WTC11 (cell line): ENCODE results near the gene DHRS2. TPM values are rescaled to one million over a fixed set of nuclear protein-coding genes. Genes with fewer than 3 reads are reported as not detected.

Experiments used
- ATAC-seq: fragments of 200-7000 bp; cut with Tn5 transposase; 2 replicates; pipeline ENCODE4 v1.10.0; 2021; ENCODE audit warnings: mild to moderate bottlenecking, moderate library complexity
- CTCF ChIA-PET: fragments of 300-600 bp; sonication (Branson Sonifier 250); formaldehyde crosslinking; loops from one replicate; lab custom pipeline; 2021; ENCODE audit warnings: antibody characterized with exemption; lab: Charles Lee
- POLR2A ChIA-PET: fragments of 350-600 bp; sonication (Branson Sonifier 250); formaldehyde crosslinking; loops from one replicate; lab custom pipeline; 2021; ENCODE audit warnings: antibody characterized with exemption; lab: Charles Lee
- DNase-seq: peaks from one replicate; pipeline ENCODE4 v3.0.0; 2021; ENCODE audit warnings: low spot score
- H3K27ac Mint-ChIP-seq: 2 replicates; pipeline ENCODE4 v1.8.0; 2021; ENCODE audit warnings: mixed read lengths
- H3K27me3 Mint-ChIP-seq: 2 replicates; pipeline ENCODE4 v1.8.0; 2021; ENCODE audit warnings: low read depth, mild to moderate bottlenecking, moderate library complexity, mixed read lengths
- H3K36me3 Mint-ChIP-seq: 2 replicates; pipeline ENCODE4 v1.8.0; 2021; ENCODE audit warnings: mixed read lengths
- H3K4me1 Mint-ChIP-seq: 2 replicates; pipeline ENCODE4 v1.8.0; 2022; ENCODE audit warnings: mixed read lengths
- H3K4me3 Mint-ChIP-seq: 2 replicates; pipeline ENCODE4 v1.8.0; 2021; ENCODE audit warnings: mild to moderate bottlenecking, moderate library complexity, mixed read lengths
- H3K9me3 Mint-ChIP-seq: 2 replicates; pipeline ENCODE4 v1.8.0; 2021; ENCODE audit warnings: mixed read lengths
- FOXP1 ChIP-seq: sonication (generic); formaldehyde crosslinking; IDR thresholded peaks from 2 replicates; pipeline ENCODE4 v1.8.0; 2022; ENCODE audit warnings: missing genetic modification reagents, mild to moderate bottlenecking, moderate library complexity, borderline replicate concordance
- HMGA2 ChIP-seq: fragments of 250-450 bp; sonication (Bioruptor Pico); IDR thresholded peaks from 2 replicates; pipeline ENCODE4 v1.4.0; 2021; ENCODE audit warnings: mild to moderate bottlenecking, moderate library complexity
- RELA ChIP-seq: sonication (generic); formaldehyde crosslinking; IDR thresholded peaks from 2 replicates; pipeline ENCODE4 v1.8.1; 2022; ENCODE audit warnings: missing genetic modification reagents, mild to moderate bottlenecking, borderline replicate concordance
- SOX15 ChIP-seq: fragments of 250-450 bp; sonication (Bioruptor Pico); IDR thresholded peaks from 2 replicates; pipeline ENCODE4 v1.9.0; 2021; ENCODE audit warnings: mild to moderate bottlenecking
- ZNF121 ChIP-seq: sonication (generic); formaldehyde crosslinking; IDR thresholded peaks from 2 replicates; pipeline ENCODE4 v1.8.0; 2023; ENCODE audit warnings: missing genetic modification reagents
- ZNF138 ChIP-seq: sonication (generic); formaldehyde crosslinking; conservative IDR thresholded peaks from 2 replicates; pipeline ENCODE4 v1.8.1; 2022; ENCODE audit warnings: mild to moderate bottlenecking, moderate library complexity, missing genetic modification reagents
- total RNA-seq: library from RNA; stranded (reverse); gene quantifications from 3 replicates; pipeline ENCODE4 v1.2.3, GENCODE V29; 2021
- TF ChIP-seq, protein P1 (sequence below): fragments of 250-450 bp; sonication (Bioruptor Pico); IDR thresholded peaks from 2 replicates; pipeline ENCODE4 v1.9.0; 2021; ENCODE audit warnings: moderate library complexity, mild to moderate bottlenecking, inconsistent platforms, borderline replicate concordance
- TF ChIP-seq, protein P2 (sequence below): sonication (generic); formaldehyde crosslinking; IDR thresholded peaks from 2 replicates; pipeline ENCODE4 v1.8.0; 2022; ENCODE audit warnings: mild to moderate bottlenecking, missing genetic modification reagents
- TF ChIP-seq, protein P3 (sequence below): sonication (generic); formaldehyde crosslinking; IDR thresholded peaks from 2 replicates; pipeline ENCODE4 v1.8.1; 2022; ENCODE audit warnings: missing genetic modification reagents, borderline replicate concordance
- TF ChIP-seq, protein P4 (sequence below): sonication (generic); formaldehyde crosslinking; IDR thresholded peaks from 2 replicates; pipeline ENCODE4 v1.8.0; 2023; ENCODE audit warnings: mild to moderate bottlenecking, missing genetic modification reagents
- TF ChIP-seq, protein P5 (sequence below): sonication (generic); formaldehyde crosslinking; IDR thresholded peaks from 2 replicates; pipeline ENCODE4 v1.8.1; 2023; ENCODE audit warnings: mild to moderate bottlenecking, missing genetic modification reagents
- TF ChIP-seq, protein P6 (sequence below): sonication (generic); formaldehyde crosslinking; IDR thresholded peaks from 2 replicates; pipeline ENCODE4 v1.8.1; 2023; ENCODE audit warnings: mild to moderate bottlenecking, missing genetic modification reagents, moderate library complexity
- TF ChIP-seq, protein P7 (sequence below): sonication (generic); formaldehyde crosslinking; conservative IDR thresholded peaks from 2 replicates; pipeline ENCODE4 v1.8.1; 2023; ENCODE audit warnings: mild to moderate bottlenecking, low read depth, missing genetic modification reagents, moderate library complexity

DHRS2 gene
- total RNA-seq, 1 experiment from 2014 or later = 4.5 TPM

DNA sequence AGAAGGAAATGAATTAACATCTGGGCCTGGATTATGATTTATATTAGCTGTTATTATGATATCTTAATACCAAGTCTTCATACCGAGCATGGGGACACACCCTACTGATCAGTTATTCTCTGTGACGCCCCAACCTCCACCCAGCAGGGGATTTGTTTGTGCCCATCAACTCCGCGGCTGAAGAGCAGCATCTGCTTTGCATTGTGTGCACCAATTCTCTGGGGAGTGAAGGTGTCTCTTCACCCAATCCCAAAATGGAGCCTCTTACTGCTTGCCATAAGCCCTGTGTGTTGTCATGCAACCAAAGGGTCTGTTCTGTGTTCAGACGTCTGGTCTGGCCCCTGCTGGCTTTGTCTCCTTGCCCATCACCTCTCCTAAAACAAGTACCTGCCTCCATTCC lies 25.4 kb downstream of the DHRS2 start:
- Mint-ChIP-seq H3K4me1 (no peaks in the 10 kb centered on the region), H3K27me3 (peaks cover 3% of the 10 kb centered on the region; the same call in 1 of the 2 replicates), H3K4me3 (no peak overlapping the region)
- ChIA-PET CTCF (interaction anchor here (1.9 to 4.7 kb wide), 3 partner anchors 29 to 249 kb away, joined by 5 to 37 read pairs (median 7); no protein-coding TSS in a partner anchor), POLR2A (no interaction called here)
- TF ChIP-seq, protein P1, sequence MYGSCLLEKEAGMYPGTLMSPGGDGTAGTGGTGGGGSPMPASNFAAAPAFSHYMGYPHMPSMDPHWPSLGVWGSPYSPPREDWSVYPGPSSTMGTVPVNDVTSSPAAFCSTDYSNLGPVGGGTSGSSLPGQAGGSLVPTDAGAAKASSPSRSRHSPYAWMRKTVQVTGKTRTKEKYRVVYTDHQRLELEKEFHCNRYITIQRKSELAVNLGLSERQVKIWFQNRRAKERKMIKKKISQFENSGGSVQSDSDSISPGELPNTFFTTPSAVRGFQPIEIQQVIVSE (CRISPR knock-in tag) = no peak
- TF ChIP-seq, protein P2, sequence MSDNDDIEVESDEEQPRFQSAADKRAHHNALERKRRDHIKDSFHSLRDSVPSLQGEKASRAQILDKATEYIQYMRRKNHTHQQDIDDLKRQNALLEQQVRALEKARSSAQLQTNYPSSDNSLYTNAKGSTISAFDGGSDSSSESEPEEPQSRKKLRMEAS (CRISPR knock-in tag) = no peak
- TF ChIP-seq, all 79 proteins: peak for 0
- no peaks in the 10 kb centered on the region for H3K36me3 Mint-ChIP-seq
- ATAC-seq = no peak
- no peak overlapping the region for H3K27ac Mint-ChIP-seq
- no peak for DNase-seq
- no peaks in the 10 kb centered on the region for H3K9me3 Mint-ChIP-seq

DNA sequence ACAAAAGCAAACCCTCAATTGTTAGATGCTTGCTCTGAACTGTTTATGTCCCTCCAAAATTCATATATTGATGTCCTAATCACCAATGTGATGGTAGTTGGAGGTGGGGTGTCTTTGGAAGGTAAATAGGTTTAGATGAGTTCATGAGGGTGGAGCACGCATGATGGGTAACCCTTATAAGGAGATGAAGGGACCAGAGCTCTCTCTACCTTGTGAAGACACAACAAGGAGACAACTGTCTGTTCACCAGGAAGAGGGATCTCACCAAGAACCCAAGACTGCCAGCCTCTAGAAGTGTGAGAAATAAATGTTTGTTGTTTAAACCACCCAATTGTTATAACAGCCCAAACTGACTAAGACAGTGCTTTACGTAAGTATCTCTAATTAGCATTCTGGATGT lies 27.0 kb downstream of the DHRS2 start:
- H3K4me1 Mint-ChIP-seq = no peaks in the 10 kb centered on the region
- H3K36me3 Mint-ChIP-seq = no peaks in the 10 kb centered on the region
- no peak overlapping the region for H3K27ac Mint-ChIP-seq
- H3K4me3 Mint-ChIP-seq = no peak overlapping the region
- ATAC-seq = no peak
- ChIA-PET POLR2A (no interaction called here), CTCF (interaction anchor here (1.0 kb wide), 1 partner anchor 31 kb away, joined by 3 read pairs; no protein-coding TSS in a partner anchor)
- no peak for TF ChIP-seq RELA (CRISPR knock-in tag)
- TF ChIP-seq FOXP1 (CRISPR knock-in tag) = no peak
- TF ChIP-seq SOX15 (CRISPR knock-in tag) = no peak
- TF ChIP-seq ZNF138 (CRISPR knock-in tag) = no peak
- TF ChIP-seq, protein P3, sequence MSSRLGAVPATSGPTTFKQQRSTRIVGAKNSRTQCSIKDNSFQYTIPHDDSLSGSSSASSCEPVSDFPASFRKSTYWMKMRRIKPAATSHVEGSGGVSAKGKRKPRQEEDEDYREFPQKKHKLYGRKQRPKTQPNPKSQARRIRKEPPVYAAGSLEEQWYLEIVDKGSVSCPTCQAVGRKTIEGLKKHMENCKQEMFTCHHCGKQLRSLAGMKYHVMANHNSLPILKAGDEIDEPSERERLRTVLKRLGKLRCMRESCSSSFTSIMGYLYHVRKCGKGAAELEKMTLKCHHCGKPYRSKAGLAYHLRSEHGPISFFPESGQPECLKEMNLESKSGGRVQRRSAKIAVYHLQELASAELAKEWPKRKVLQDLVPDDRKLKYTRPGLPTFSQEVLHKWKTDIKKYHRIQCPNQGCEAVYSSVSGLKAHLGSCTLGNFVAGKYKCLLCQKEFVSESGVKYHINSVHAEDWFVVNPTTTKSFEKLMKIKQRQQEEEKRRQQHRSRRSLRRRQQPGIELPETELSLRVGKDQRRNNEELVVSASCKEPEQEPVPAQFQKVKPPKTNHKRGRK = no peak
- TF ChIP-seq, protein P4, sequence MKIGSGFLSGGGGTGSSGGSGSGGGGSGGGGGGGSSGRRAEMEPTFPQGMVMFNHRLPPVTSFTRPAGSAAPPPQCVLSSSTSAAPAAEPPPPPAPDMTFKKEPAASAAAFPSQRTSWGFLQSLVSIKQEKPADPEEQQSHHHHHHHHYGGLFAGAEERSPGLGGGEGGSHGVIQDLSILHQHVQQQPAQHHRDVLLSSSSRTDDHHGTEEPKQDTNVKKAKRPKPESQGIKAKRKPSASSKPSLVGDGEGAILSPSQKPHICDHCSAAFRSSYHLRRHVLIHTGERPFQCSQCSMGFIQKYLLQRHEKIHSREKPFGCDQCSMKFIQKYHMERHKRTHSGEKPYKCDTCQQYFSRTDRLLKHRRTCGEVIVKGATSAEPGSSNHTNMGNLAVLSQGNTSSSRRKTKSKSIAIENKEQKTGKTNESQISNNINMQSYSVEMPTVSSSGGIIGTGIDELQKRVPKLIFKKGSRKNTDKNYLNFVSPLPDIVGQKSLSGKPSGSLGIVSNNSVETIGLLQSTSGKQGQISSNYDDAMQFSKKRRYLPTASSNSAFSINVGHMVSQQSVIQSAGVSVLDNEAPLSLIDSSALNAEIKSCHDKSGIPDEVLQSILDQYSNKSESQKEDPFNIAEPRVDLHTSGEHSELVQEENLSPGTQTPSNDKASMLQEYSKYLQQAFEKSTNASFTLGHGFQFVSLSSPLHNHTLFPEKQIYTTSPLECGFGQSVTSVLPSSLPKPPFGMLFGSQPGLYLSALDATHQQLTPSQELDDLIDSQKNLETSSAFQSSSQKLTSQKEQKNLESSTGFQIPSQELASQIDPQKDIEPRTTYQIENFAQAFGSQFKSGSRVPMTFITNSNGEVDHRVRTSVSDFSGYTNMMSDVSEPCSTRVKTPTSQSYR (CRISPR knock-in tag) = no peak
- TF ChIP-seq, protein P5, sequence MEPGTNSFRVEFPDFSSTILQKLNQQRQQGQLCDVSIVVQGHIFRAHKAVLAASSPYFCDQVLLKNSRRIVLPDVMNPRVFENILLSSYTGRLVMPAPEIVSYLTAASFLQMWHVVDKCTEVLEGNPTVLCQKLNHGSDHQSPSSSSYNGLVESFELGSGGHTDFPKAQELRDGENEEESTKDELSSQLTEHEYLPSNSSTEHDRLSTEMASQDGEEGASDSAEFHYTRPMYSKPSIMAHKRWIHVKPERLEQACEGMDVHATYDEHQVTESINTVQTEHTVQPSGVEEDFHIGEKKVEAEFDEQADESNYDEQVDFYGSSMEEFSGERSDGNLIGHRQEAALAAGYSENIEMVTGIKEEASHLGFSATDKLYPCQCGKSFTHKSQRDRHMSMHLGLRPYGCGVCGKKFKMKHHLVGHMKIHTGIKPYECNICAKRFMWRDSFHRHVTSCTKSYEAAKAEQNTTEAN (CRISPR knock-in tag) = no peak
- no peak for DNase-seq
- H3K9me3 Mint-ChIP-seq = no peaks in the 10 kb centered on the region
- peaks cover 3% of the 10 kb centered on the region; the same call in 1 of the 2 replicates for H3K27me3 Mint-ChIP-seq

DNA sequence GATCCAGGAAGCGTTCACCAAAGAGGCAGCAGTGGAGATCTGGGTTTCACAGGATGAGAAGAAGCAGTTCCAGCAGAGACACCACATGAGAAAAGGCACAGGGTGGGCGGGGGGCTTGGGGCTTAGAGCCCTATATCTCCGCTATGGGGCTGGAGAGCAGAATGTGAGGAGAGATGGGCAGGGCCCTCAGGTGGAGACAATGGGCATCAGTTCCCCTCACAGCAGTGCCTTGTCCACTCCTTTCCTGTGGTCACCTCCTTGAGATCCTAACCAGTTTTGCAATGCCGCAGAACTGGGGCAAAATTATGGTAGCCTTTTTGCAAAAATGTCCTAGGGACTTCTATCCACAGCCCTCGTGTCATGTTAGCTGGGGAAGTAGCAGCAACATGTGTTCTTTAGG lies 27.5 kb downstream of the DHRS2 start:
- TF ChIP-seq ZNF121 (CRISPR knock-in tag) = no peak
- Mint-ChIP-seq H3K27me3 (no peaks in the 10 kb centered on the region; the same call in 1 of the 2 replicates), H3K36me3 (no peaks in the 10 kb centered on the region), H3K4me1 (no peaks in the 10 kb centered on the region), H3K4me3 (no peak overlapping the region), H3K9me3 (peaks cover 5% of the 10 kb centered on the region; the same call in 1 of the 2 replicates), H3K27ac (no peak overlapping the region)
- ChIA-PET CTCF (interaction anchor here (2.7 kb wide), 1 partner anchor 247 kb away, joined by 77 read pairs; no protein-coding TSS in a partner anchor), POLR2A (no interaction called here)
- no peak for ATAC-seq
- no peak for DNase-seq

DNA sequence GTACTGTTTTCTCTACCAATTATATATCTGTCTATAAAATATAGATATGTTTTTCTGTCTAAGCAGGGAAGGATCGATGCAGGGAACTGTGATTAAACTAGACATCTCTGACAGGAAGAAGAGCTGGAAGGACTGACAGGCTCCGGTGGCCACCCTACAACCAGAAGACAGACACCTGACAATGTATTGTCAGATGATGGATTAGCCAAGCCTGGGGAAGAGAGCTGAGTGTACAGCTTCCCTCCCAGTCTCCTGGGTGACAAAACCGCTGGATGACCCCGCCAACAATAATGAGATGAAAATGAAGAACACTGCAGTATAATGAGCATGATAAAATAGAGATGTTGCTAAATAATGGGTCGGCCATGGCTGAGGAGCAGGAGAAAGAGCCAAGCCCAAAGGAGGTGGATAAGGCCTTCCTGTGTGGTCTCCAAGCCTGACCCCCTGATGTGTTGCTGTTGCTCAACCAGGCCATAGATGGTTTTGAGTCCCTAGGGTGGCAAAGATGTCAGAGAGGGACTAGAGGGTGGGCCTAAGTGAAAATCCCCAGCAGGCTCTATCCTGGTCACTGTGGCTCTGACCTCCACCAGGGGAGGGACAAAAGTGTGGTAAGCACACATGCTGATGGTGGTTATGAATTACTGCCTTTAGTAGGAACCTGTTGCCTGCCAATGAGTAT lies 28.2 kb downstream of the DHRS2 start:
- CTCF ChIA-PET = interaction anchor here (2.7 kb wide), 1 partner anchor 246 kb away, joined by 77 read pairs; no protein-coding TSS in a partner anchor
- Mint-ChIP-seq H3K9me3 (peaks cover 11% of the 10 kb centered on the region; the same call in 1 of the 2 replicates), H3K4me1 (no peaks in the 10 kb centered on the region), H3K27ac (no peak overlapping the region), H3K27me3 (no peaks in the 10 kb centered on the region; the same call in 1 of the 2 replicates), H3K36me3 (no peaks in the 10 kb centered on the region), H3K4me3 (no peak overlapping the region)
- POLR2A ChIA-PET = no interaction called here
- ATAC-seq (no peak), DNase-seq (no peak)
- TF ChIP-seq HMGA2 (CRISPR knock-in tag) = no peak
- no peak for TF ChIP-seq ZNF121 (CRISPR knock-in tag)
- TF ChIP-seq, protein P6, sequence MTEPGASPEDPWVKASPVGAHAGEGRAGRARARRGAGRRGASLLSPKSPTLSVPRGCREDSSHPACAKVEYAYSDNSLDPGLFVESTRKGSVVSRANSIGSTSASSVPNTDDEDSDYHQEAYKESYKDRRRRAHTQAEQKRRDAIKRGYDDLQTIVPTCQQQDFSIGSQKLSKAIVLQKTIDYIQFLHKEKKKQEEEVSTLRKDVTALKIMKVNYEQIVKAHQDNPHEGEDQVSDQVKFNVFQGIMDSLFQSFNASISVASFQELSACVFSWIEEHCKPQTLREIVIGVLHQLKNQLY (CRISPR knock-in tag) = no peak
- TF ChIP-seq, protein P7, sequence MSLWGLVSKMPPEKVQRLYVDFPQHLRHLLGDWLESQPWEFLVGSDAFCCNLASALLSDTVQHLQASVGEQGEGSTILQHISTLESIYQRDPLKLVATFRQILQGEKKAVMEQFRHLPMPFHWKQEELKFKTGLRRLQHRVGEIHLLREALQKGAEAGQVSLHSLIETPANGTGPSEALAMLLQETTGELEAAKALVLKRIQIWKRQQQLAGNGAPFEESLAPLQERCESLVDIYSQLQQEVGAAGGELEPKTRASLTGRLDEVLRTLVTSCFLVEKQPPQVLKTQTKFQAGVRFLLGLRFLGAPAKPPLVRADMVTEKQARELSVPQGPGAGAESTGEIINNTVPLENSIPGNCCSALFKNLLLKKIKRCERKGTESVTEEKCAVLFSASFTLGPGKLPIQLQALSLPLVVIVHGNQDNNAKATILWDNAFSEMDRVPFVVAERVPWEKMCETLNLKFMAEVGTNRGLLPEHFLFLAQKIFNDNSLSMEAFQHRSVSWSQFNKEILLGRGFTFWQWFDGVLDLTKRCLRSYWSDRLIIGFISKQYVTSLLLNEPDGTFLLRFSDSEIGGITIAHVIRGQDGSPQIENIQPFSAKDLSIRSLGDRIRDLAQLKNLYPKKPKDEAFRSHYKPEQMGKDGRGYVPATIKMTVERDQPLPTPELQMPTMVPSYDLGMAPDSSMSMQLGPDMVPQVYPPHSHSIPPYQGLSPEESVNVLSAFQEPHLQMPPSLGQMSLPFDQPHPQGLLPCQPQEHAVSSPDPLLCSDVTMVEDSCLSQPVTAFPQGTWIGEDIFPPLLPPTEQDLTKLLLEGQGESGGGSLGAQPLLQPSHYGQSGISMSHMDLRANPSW (CRISPR knock-in tag) = no peak
